Caki2 (cell line): ENCODE results near the gene APBB2. TPM values are rescaled to one million over a fixed set of nuclear protein-coding genes. Genes with fewer than 3 reads are reported as not detected.

ENCODE experiments used
- DNase-seq: peaks from one replicate; pipeline ENCODE4 v3.0.0-alpha.2; 2015; ENCODE audit warnings: low read depth
- in situ Hi-C: cut with HindIII; loops from 2 replicates; pipeline ENCODE4 v1.10.0; 2016; ENCODE audit warnings: low sequenced_read_pairs, low pct_unique_long_range_greater_than_20kb, mixed read lengths
- total RNA-seq: library from RNA; depleted of rRNA; stranded (reverse); fragments of >200 nt; shearing (Covaris generic); gene quantifications from 2 replicates; pipeline ENCODE4 v1.2.3, GENCODE V29; 2014; ENCODE audit warnings: low replicate concordance

The APBB2 gene
- total RNA-seq, 1 experiment from 2014 or later: 19.8 TPM

GRCh38 chr4:40856840-40857362, 357.4 kb downstream of the APBB2 start:
- peak; percentile 64 for DNase-seq
- in situ Hi-C loops: no loop called here

DNA sequence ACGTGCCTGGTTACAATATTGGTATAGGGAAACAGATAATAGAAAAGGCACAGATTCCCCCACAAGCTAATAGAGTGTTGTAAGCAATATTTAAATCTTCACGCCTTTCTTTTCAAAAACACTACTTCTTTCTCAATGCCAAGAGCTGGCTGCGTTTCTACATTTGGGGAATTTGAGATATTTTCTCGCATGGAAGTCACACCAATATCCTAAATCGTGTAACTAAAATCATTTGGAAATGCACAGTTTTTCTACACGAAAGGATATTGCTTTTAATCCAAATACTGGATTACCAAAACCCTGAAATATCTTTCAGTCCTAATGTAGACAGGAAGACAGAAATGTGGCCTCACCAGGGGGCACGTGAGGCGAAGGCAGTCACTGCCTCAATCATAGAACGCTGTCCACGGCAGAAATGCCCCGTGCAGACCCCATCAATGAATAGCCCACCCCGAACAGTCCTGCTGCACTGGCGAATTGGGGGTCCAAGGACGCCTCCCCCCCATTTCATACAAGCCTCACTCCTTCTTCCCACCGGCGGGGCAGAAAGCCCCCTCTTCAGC, 358.0 kb downstream of the APBB2 start:
- DNase-seq: no peak
- in situ Hi-C loops: no loop called here

DNA sequence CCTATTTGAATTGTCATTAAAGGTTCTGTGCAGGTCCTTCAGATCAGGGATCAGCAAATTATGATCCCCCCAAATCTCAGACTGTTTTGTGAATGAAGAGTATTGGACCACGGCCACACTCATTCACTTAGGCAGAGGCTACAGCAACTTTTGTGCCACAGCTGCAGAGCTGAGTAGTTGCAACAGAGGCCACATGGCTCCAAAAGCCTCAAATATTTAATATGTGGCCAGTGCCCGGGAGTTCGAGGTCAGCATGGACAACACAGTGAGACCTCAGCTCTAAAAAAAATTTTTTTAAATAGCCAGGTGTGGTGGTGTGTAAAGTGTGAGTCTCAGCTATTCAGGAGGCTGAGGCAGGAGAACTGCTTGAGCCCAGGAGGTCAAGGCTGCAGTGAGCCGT, 363.8 kb downstream of the APBB2 start:
- in situ Hi-C loops: no loop called here
- DNase-seq: no peak

- in situ Hi-C loops: no loop called here
- DNase-seq: no peak
These were observed 365.4 kb downstream of the APBB2 start for GRCh38 chr4:40848940-40849339.

- in situ Hi-C loops: no loop called here
- no peak for DNase-seq
These were observed 366.1 kb downstream of the APBB2 start for GRCh38 chr4:40848251-40848650.

DNA sequence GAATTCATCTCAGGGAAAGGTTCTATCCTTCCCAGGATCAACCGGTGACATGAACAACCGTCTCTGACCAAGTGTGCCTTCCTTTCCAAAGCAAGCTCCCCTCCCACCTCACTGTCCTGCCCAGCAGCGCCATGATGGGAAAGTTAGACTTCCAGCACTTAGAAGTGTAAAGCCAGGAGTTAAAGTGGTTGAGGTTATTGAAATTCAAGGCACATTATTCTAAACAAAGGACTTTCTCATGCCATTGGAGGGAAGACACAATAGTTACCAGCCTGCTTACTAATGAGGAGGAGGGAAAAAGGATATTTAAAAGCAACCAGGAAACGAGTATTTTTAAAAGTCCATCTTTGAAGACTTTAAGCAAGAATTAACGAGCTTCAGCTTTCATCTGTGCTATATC, 367.8 kb downstream of the APBB2 start:
- in situ Hi-C loops: no loop called here
- no peak for DNase-seq

DNA sequence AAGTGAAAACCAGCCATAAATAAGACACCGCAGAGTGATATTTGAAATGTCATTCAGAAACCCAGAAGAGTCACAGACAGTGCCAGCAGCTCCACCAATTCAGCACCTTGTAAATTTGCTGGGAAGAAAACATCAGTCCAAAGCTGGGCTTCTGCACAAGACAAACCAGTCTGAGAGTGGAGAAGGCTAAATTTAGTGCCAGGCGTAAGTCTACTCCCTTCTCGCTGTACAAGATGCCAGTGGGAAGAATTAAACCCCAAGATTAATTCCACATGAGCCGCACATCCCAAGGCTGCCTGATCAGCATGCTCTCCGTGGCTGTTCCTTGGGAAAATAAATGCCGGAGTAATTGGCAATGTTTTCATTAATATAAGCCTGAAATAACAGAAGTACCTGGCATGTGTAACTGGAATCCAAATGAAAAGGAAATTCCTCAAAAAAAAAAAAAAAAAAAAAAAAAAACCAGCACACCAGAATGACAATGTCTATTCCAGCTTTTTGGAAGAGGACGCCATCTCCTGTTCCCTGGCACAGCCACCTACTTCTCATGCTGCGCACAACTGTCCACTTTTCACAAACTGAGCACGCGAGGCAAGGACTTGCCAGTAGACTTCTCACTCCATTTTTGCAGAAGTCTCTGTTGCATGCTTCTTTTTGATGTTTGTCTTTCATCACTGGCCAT, 369.0 kb downstream of the APBB2 start:
- in situ Hi-C loops: no loop called here
- peak; percentile 32 for DNase-seq

DNA sequence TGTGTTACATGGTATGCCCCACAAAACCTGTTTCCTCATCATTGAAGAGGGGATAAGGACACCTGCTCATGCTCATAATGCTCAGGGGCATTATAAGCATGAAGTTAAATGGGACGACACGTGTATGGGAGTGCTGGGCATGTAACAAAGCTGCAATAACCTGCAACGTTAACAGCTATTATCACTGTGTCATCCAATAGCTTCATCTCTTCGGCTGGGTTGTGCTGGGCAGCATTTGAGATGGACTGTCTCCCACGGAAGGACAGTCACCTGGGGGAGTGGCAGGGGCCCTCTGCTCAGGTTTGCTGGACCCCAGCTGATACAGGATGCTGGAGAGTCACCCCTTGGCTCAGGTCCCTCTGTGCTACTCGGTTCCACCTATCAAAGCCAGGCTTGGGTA, 370.1 kb downstream of the APBB2 start:
- in situ Hi-C loops: no loop called here

GRCh38 chr4:40843696-40844095, 370.6 kb downstream of the APBB2 start:
- DNase-seq: no peak
- in situ Hi-C loops: no loop called here

More for the DNA sequence above, 370.1 kb downstream of the APBB2 start:
- DNase-seq: no peak

DNA sequence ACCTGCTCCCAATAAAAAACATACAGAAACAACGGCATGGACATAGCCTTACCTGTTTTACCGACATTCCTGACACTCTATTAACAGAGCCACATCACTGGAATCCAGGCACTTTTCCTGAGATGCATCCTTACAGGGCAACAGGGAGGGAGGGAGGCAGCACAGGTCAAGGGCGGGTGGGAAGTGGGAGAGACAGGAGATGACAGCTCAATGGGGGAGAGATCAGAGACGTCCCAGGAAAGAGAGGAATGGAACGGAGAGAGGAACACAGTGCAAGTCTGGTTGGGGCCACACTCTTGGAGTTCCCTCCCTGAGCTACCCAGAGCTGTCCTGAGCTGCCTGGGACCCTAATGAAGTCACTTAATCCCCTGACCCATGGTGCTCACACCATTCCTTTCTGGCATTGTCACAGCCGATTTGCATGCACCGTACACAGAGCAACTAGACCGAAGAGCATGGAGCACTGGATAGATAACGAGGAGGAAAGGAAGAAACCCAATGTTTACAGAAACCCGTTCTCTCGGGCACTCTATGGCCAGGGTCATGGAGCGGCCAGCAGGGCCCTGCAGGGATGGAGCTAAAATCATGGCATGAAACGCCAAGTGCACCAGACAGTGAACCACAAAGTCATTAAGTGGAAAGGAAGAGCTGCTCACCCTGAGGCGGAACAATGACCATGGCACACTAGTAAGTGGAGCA, 371.5 kb downstream of the APBB2 start:
- in situ Hi-C loops: no loop called here
- peak; percentile 97 for DNase-seq

DNA sequence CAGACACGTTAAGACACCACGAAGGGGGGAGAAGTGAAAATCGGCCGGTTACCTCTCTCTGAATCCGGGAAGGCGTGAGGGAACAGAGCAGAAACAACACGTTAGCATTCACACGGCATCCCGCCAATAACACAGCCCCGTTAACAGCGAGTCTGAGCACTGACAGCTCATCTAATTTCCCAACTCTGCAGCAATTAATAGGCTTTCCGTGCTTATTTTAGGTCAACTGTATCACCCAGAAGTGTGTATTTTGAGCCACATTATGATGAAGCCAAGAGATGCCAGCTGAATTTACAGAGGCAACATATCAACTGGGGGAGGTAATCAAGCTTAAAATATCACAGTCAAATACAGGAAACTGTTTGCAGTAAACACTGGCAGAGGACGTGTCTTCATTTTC, 372.0 kb downstream of the APBB2 start:
- peak; percentile 65 for DNase-seq
- in situ Hi-C loops: no loop called here

- peak; percentile 92 for DNase-seq
- in situ Hi-C loops: no loop called here
These were observed 373.3 kb downstream of the APBB2 start for GRCh38 chr4:40840985-40841571.

- no peak for DNase-seq
- in situ Hi-C loops: no loop called here
These were observed 373.9 kb downstream of the APBB2 start for GRCh38 chr4:40840255-40840984.

GRCh38 chr4:40838742-40839141, 375.6 kb downstream of the APBB2 start:
- no peak for DNase-seq
- in situ Hi-C loops: no loop called here

DNA sequence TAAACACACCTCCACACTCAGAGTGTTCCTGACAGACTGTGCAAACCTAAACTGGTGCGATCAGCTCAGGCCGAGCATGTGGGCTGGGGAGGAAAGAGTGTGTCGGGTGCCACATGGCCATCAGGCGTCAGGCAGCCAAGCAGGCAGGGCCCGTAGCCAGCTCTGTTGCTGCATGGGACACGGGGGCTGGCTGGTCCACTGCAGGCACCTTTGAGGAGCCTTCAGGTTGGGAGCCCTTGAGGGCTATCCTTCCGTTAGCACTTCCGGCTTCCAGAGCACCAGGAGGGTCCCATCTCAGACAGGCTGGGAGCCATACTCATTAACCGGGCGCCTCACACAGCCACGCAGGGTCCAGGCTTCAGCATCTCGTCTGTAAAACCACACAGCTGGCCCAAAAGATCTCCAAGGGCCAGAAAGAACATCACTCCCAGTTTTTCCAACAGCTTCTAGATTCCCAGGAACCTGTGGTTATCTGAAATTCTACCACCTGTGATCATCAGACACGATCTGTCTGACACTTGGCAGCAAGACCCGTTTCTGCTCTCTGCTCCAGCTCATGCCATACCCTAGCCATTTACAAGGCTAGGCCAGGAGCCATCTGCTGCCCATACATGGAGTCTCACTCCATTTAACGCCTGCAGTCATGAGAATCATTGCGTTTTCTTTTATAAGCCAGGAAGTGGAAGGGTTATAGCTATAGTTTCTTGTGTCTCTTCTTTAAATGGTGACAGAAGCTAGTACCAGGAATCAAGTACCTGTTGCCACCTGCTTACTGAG, 377.1 kb downstream of the APBB2 start:
- in situ Hi-C loops: no loop called here
- DNase-seq: no peak

GRCh38 chr4:40833212-40833611, 381.1 kb downstream of the APBB2 start:
- in situ Hi-C loops: no loop called here
- no peak for DNase-seq

DNA sequence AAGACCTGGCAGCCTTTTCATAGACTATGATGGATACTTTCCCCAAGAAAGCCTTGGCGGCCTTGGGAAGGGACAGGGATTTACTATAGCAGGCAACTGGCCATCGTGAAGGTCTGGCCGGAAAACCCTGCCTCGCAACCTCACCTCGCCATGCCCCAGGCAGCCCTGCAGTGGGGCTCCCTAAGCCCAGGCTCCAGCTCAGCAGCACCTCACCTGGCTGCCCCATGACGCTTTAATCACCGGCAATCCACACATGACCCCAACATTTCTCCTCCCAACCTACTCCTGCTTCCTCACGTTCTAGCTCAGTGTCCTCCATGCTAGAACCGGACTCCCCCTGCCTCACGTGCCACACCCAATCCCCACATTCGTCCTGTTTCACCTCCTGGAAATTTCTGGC, 382.2 kb downstream of the APBB2 start:
- DNase-seq: no peak
- in situ Hi-C loops: no loop called here
